EH (cell line): Measurements from ENCODE around the gene TMEM108.
"Not testable (repeated sequence)": the region's sequence is repeated elsewhere in the genome, so short reads cannot be mapped to it uniquely, and the experiment has no call there.

ENCODE experiments used
- DNase-seq: peaks from one replicate; pipeline ENCODE4 v3.0.0-alpha.2; 2015; ENCODE audit warnings: low read depth

TMEM108 gene

GRCh38 chr3:133038089-133038730 lies at the start of gene TMEM108:
TSS of gene TMEM108 (plus strand) at chr3:133038391.
- DNase-seq: peak; percentile 55

DNA sequence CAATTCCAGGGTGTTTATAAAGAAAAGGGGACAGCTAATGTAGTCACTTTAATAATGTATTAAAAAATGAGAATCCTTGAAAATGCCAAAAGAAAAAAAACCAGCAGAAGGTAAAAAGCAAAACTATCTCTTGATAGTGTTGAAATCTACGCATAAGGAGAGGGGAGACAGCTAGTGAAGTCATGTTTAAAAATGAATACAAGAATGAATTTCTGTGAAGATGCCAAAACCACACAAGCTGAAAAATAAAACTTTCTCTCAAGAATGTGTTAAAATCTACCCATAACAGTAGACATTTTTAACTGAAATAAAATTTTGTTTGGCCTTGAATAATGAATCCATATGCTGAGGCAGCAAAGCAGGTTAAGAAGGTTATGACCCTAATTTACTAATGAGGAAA lies 42.2 kb upstream of the TMEM108 start:
- no peak for DNase-seq

DNA sequence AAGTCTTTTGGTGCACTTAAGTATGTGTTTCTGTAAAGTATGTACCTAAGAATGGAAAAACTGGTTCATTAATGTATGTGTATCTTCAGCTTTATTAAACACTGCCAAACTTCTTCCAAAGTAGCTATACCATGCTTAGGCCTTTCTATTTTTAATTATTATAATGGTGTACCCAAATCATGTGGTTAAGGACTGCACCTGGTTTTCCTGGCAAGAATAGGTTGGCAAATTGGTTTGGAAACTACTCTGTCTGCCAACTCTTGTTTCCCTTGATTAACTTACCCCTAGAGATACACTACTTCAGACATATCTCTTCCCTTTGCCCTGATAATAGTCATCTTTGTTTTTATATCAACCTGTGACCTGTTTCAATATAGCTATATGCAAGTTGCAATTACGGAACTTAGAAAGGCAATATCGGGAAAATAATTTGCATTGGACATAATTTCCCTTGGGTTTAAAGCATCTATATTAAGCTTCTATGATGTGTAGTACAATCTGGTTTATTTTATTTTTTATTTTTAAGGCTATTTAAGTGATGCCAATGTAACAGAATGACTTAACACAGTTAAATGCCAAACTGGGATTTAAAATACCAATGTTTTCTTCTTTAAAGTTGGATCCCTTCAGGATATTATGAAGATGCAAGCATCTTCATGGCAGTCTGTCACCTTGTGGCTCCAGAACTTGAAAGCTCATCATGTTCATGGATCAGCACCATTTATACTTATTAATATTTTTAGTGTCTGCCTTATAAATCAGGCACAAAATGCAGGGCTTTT lies 40.6 kb upstream of the TMEM108 start:
- DNase-seq: no peak

- not testable (repeated sequence) for DNase-seq
Measured at GRCh38 chr3:133005032-133005431, 33.2 kb upstream of the TMEM108 start.

- DNase-seq: no peak
Measured at GRCh38 chr3:133007601-133008000, 30.6 kb upstream of the TMEM108 start.

DNA sequence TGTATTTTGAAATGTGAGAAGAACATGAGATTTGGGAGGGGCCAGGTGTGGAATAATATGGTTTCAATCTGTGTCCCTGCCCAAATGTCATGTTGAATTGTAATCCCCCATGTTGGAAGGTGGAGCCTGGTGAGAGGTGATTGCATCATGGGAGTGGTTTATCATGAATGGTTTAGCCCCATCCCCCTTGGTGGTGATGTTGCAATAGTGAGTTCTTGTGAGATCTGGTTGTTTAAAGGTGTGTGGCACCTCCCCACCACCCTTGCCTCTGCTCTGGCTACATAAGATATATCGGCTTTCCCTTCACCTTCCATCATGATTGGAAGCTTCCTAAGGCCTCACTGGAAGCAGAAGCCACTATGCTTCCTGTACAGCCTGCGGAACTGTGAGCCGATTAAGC lies 23.9 kb upstream of the TMEM108 start:
- no peak for DNase-seq

- not testable (repeated sequence) for DNase-seq
Measured at GRCh38 chr3:133015573-133015972, 22.6 kb upstream of the TMEM108 start.

- DNase-seq: no peak
Measured at GRCh38 chr3:133016838-133017309, 21.3 kb upstream of the TMEM108 start.

- no peak for DNase-seq
Measured at GRCh38 chr3:133018921-133019320, 19.3 kb upstream of the TMEM108 start.

DNA sequence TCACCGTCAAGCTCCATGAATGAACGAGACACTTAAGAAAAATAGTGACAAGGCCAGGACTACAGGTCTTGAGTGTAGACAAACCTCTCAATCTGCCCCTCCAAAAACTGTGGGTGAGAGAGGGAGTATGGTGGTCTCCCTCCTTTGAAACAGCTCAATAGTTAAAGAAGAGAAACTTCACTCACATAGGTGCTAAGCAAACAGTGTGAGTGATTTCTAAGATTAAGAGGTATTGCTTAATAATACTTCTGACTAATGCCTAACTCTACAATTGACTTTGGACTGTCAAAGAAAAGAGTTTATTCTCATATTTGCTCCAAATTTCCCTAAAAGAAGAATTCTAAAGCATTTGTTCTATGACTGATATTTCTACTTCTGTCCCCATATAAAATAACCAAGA lies 17.0 kb upstream of the TMEM108 start:
- DNase-seq: no peak

- no peak for DNase-seq
Measured at GRCh38 chr3:133023362-133023761, 14.8 kb upstream of the TMEM108 start.

GRCh38 chr3:133025546-133025945 lies 12.6 kb upstream of the TMEM108 start:
- no peak for DNase-seq

GRCh38 chr3:133032301-133032700 lies 5.9 kb upstream of the TMEM108 start:
- no peak for DNase-seq

DNA sequence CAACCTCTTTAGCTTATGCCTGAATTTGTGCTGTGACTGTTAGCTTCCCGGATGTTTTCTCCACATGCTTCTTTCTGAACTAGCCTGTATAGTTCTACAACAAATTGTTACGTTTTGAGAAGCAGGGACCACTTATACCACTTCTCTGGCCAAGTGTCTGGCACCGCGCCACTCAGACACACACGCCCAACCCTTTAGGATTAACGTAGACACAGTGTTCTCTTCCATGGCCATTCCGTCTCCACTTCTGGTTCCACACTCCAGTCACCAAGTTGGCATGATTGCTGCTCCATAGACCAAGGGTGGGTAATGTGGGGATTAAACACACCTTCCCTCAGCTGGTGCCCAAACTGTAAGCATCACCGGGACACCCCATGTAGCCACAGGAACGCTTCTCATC lies 755 bp upstream of the TMEM108 start:
- no peak for DNase-seq

GRCh38 chr3:133038731-133039375 lies 662 bp downstream of the TMEM108 start:
- no peak for DNase-seq

DNA sequence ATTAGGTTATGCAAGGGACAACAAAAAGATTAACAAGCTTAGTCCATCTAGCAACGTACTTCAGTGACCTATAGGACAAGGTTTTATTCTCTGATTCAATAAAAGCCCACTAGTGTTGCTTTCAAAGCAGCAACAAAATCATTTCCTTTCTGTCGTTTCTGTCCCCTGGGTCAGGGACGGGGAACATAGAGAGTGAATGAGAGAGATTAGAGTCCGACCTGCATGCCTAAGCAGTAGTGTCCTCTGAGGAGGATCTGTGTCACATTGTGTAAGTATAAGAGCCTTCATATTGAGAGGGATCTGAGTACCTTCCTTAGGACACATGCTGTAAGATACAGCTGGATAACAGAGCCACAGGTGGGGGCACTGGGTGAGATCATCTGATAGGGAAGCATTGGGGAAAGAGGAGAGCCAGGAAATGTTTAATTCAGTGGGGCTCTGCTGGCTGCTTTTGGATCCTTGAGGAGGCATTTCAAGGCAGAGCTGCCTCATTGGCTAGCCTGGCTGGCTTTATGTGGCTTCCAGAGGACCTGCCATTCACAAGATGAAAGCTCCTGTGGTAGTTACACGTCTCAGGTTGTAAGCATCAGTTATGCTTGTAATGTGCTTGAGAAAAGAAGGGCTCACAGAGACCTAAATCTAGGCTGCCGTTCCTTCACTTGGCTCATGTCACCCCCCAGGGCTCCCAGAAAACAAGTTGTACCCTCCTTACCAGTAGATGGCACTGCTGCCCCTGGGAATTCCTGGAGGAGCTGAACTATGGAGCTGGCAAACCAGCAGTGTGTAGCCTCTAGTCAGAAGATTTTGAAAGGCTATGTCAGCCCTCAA lies 2.7 kb downstream of the TMEM108 start:
- peak; percentile 71 for DNase-seq

DNA sequence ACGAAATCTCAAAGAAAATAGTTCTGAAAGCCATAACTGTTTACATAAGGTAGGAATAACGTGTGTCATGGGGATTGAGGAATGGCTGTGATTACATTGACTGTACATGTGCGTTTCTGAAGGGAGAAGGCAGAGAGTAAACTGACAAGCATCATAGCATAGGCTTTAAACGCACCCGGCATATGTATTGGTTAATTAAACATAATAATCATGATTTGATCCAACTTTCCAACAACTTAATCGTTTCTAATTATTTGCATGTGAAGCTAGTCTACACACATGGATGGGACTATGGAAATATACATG lies 3.3 kb downstream of the TMEM108 start:
- DNase-seq: no peak

- peak; percentile 3 for DNase-seq
Measured at GRCh38 chr3:133042778-133043177, 4.6 kb downstream of the TMEM108 start.

- DNase-seq: no peak
Measured at GRCh38 chr3:133047980-133048379, 9.8 kb downstream of the TMEM108 start.

GRCh38 chr3:133049491-133049890 lies 11.3 kb downstream of the TMEM108 start:
- no peak for DNase-seq

DNA sequence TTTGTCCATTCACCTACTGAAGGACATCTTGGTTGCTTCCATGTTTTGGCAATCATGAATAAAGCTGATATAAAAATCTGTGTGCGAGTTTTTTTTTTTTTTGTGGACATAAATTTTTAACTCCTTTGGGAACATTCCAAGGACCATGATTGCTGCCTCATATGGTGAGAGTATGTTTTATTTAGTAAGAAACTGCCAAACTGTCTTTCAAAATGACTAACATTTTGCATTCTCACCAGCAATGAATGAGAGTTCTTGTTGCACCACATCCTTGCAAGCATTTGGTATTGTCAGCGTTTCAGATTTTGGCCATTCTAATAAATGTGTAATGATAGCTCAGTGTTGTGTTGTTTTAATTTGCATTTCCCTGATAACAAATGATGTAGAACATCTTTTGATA lies 12.7 kb downstream of the TMEM108 start:
- DNase-seq: no peak

DNA sequence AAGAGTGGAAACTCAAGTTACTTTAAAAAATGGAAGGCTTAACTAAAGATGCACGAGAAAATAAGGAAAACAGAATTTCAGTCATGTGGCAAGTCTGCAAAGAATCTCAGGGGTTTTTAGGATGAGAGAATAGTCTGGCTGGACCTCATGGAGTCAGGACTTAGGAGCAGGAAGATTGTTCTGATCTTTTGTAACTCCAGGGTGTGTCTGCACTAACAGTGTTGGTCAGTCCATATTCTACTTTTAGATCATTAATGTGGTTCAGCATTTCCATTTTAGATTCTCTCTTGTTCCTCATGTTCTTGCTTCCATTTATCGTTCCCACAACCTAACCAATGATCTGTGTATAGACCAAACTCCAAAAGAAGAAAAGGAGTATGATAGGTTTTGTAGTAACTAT lies 15.3 kb downstream of the TMEM108 start:
- no peak for DNase-seq
